HepG2 (cell line): ENCODE data around the gene ACE. TPM values are rescaled to one million over a fixed set of nuclear protein-coding genes. Genes with fewer than 3 reads are reported as not detected.

Source experiments
- ATAC-seq: fragments of 200-7000 bp; cut with Tn5 transposase; 3 replicates; pipeline ENCODE4 v1.9.1; 2020; ENCODE audit warnings: mild to moderate bottlenecking, moderate library complexity
- BruUV-seq: library from RNA; stranded (reverse); fragments of 400-500 nt; replicated peaks from 2 replicates; lab custom pipeline; 2021; lab: Mats Ljungman, UMichigan
- CTCF ChIA-PET: fragments of 300-600 bp; formaldehyde crosslinking; extraction: SDS; loops from one replicate; lab custom pipeline; 2021; ENCODE audit warnings: low total read pairs, inconsistent platforms, low intra/inter-chr PET ratio; lab: Yijun Ruan, JAX
- POLR2A ChIA-PET: fragments of 350-600 bp; sonication (Branson Sonifier 250); formaldehyde crosslinking; loops from one replicate; lab custom pipeline; 2020; ENCODE audit warnings: antibody characterized with exemption, inconsistent platforms; lab: Yijun Ruan, JAX
- DNase-seq: peaks from one replicate; pipeline ENCODE4 v3.0.0-alpha.2; 2015; ENCODE audit warnings: low spot score
- FAIRE-seq: peaks from 3 replicates; lab custom pipeline; 2011; peaks lifted over from hg19 to GRCh38; lab: Jason Lieb, UNC
- H2AFZ ChIP-seq: one replicate; pipeline ENCODE4 v1.6.1; 2011; ENCODE audit warnings: low read length, inconsistent platforms
- H3K27ac ChIP-seq: fragments of 300-600 bp; 3 replicates; pipeline ENCODE4 v1.8.0; 2011; ENCODE audit warnings: mixed run types, mild to moderate bottlenecking, mixed read lengths, low read length, inconsistent platforms; ENCODE audit not compliant: insufficient read depth; ENCODE audit errors: extremely low read length
- H3K27me3 ChIP-seq, 2 experiments: fragments of 200-600 bp in 1 of 2; 2 replicates in 1 of 2; 3 replicates in 1 of 2; pipeline versions ENCODE4 v1.6.0 to v1.8.0; 2011; ENCODE audit warnings: low read length in 2 of 2, mild to moderate bottlenecking in 2 of 2, moderate library complexity in 2 of 2, inconsistent platforms in 1 of 2; ENCODE audit not compliant: insufficient read depth in 2 of 2, control insufficient read depth in 1 of 2
- H3K36me3 ChIP-seq, 2 experiments: fragments of 200-600 bp in 1 of 2; replicated peaks in 1 of 2; 2 replicates in 1 of 2; 3 replicates in 1 of 2; pipeline versions ENCODE4 v1.5.1 to v1.8.0; 2011; ENCODE audit warnings: low read length in 2 of 2, inconsistent platforms in 1 of 2; ENCODE audit not compliant: insufficient read depth in 2 of 2, control insufficient read depth in 1 of 2
- H3K4me1 ChIP-seq: 2 replicates; pipeline ENCODE4 v1.5.1; 2012; ENCODE audit warnings: low read length, inconsistent platforms; ENCODE audit not compliant: insufficient read depth
- H3K4me2 ChIP-seq: 2 replicates; pipeline ENCODE4 v1.6.0; 2011; ENCODE audit warnings: low read depth, low read length, inconsistent platforms
- H3K4me3 ChIP-seq, 3 experiments: fragments of 200-600 bp in 1 of 3; sonication (generic), shearing (Covaris generic) in 1 of 3; replicated peaks in 1 of 3; 2 replicates each; pipeline ENCODE4 v1.5.1; 2011 to 2016; ENCODE audit warnings: low read length in 3 of 3, inconsistent platforms in 2 of 3, low read depth in 2 of 3, mild to moderate bottlenecking in 2 of 3, control low read depth in 1 of 3, mixed read lengths in 1 of 3; ENCODE audit not compliant: insufficient read depth in 1 of 3
- H3K79me2 ChIP-seq: one replicate; pipeline ENCODE4 v1.6.1; 2011; ENCODE audit warnings: low read length, inconsistent platforms; ENCODE audit not compliant: insufficient read depth
- H3K9ac ChIP-seq: 2 replicates; pipeline ENCODE4 v1.6.0; 2011; ENCODE audit warnings: mild to moderate bottlenecking, low read depth, low read length, inconsistent platforms; ENCODE audit not compliant: insufficient read depth
- H3K9me3 ChIP-seq: 2 replicates; pipeline ENCODE4 v1.5.1; 2012; ENCODE audit warnings: mild to moderate bottlenecking, low read length
- H4K20me1 ChIP-seq: 2 replicates; pipeline ENCODE4 v1.6.0; 2011; ENCODE audit warnings: inconsistent platforms, mild to moderate bottlenecking, low read length, moderate library complexity; ENCODE audit not compliant: insufficient read depth
- ATF7 ChIP-seq, 2 experiments: fragments of 450-650 bp in 1 of 2; sonication (generic) in 1 of 2; formaldehyde crosslinking in 1 of 2; IDR thresholded peaks; 2 replicates each; pipeline versions ENCODE4 v1.4.0 to v1.6.1; 2016 to 2020; ENCODE audit warnings: antibody characterized with exemption in 1 of 2, mild to moderate bottlenecking in 1 of 2, missing genetic modification reagents in 1 of 2
- CREB1 ChIP-seq, 2 experiments: fragments of 450-650 bp in 1 of 2; IDR thresholded peaks; 2 replicates each; pipeline ENCODE4 v1.6.1; 2016 to 2017; ENCODE audit warnings: control low read depth in 1 of 2, mild to moderate bottlenecking in 1 of 2, missing compliant biosample characterization in 1 of 2, missing genetic modification characterization in 1 of 2
- ELF3 ChIP-seq: IDR thresholded peaks from 2 replicates; pipeline ENCODE4 v1.6.1; 2016; ENCODE audit warnings: missing genetic modification reagents, missing compliant biosample characterization
- ZNF274 ChIP-seq: sonication (generic); formaldehyde crosslinking; IDR thresholded peaks from 2 replicates; pipeline ENCODE4 v1.5.1; 2020; ENCODE audit warnings: mild to moderate bottlenecking, missing genetic modification reagents
- ZNF558 ChIP-seq: sonication (generic); formaldehyde crosslinking; IDR thresholded peaks from 2 replicates; pipeline ENCODE4 v1.9.0; 2022; ENCODE audit warnings: mild to moderate bottlenecking, missing genetic modification reagents, borderline replicate concordance
- ZNF629 ChIP-seq: sonication (generic); formaldehyde crosslinking; conservative IDR thresholded peaks from 2 replicates; pipeline ENCODE4 v1.5.0; 2020; ENCODE audit warnings: missing genetic modification reagents
- WGBS: methylation state at CpG from one replicate; pipeline ENCODE4 v1.1.6; 2017; ENCODE audit warnings: low lambda C conversion rate; 5-methylcytosine and 5-hydroxymethylcytosine counted together
- in situ Hi-C: cut with HindIII; loops from 2 replicates; pipeline ENCODE4 v1.10.0; 2017; ENCODE audit warnings: low pct_unique_long_range_greater_than_20kb; ENCODE audit not compliant: extremely low pct_ligation_motif_present
- intact Hi-C: fragments of 100-400 bp; cut with micrococcal nuclease; formaldehyde crosslinking; loops from one replicate; pipeline ENCODE4 v1.10.0; 2022; ENCODE audit not compliant: unreplicated experiment
- polyA plus RNA-seq, 8 experiments: library from polyadenylated mRNA; depleted of rRNA in 3 of 8; stranded (reverse) in 7 of 8; unstranded in 1 of 8; fragments of >200 nt; fragmentation: Illumina TruSeq in 4 of 8; extraction: Trizol in 4 of 8; gene quantifications; 2 replicates each; pipeline versions ENCODE4 v1.2.1 to v1.2.3, GENCODE V29; 2011 to 2016; ENCODE audit warnings: low read depth in 4 of 8, missing spikeins in 1 of 8, mixed read lengths in 1 of 8; ENCODE audit not compliant: insufficient read depth in 1 of 8
- total RNA-seq, 5 experiments: library from RNA; depleted of rRNA; stranded (reverse); fragments of >200 nt; fragmentation: Illumina TruSeq; extraction: Trizol; gene quantifications; 2 replicates each; pipeline ENCODE4 v1.2.3, GENCODE V29; 2016; ENCODE audit warnings: low read depth in 1 of 5
- TF ChIP-seq, protein P1 (sequence below): sonication (generic); formaldehyde crosslinking; IDR thresholded peaks from 2 replicates; pipeline ENCODE4 v1.4.0; 2020; ENCODE audit warnings: missing genetic modification reagents

Gene ACE
- total and polyA plus RNA-seq, 2 of the 13 experiments (the other 11 are each of a cell fraction or from before 2014, with no cell fraction given): 0.08 to 0.13 TPM

GRCh38 chr17:63506627-63507026, 29.8 kb downstream of the ACE start:
- 30% methylated on average over 3 of the region's 3 CpGs for WGBS
- no TSS peak for BruUV-seq
- Histone ChIP-seq H4K20me1 (no peaks in the 10 kb centered on the region), H2AFZ (no peak overlapping the region), H3K9me3 (no peaks in the 10 kb centered on the region), H3K4me3 (no peak overlapping the region), H3K4me1 (peaks cover 11% of the 10 kb centered on the region), H3K27me3 (peaks cover 13 to 75% of the 10 kb centered on the region in 2 experiments; a peak in 4 of 5 replicates), H3K79me2 (no peaks in the 10 kb centered on the region), H3K9ac (no peak overlapping the region), H3K36me3 (no peaks in the 10 kb centered on the region), H3K27ac (no peak overlapping the region), H3K4me2 (no peak overlapping the region)
- peak; percentile 96 for TF ChIP-seq CREB1 (IDR thresholded peaks at IDR 0.05)
- no peak for TF ChIP-seq CREB1 (CRISPR knock-in tag; IDR thresholded peaks at IDR 0.05)
- TF ChIP-seq, protein P1, sequence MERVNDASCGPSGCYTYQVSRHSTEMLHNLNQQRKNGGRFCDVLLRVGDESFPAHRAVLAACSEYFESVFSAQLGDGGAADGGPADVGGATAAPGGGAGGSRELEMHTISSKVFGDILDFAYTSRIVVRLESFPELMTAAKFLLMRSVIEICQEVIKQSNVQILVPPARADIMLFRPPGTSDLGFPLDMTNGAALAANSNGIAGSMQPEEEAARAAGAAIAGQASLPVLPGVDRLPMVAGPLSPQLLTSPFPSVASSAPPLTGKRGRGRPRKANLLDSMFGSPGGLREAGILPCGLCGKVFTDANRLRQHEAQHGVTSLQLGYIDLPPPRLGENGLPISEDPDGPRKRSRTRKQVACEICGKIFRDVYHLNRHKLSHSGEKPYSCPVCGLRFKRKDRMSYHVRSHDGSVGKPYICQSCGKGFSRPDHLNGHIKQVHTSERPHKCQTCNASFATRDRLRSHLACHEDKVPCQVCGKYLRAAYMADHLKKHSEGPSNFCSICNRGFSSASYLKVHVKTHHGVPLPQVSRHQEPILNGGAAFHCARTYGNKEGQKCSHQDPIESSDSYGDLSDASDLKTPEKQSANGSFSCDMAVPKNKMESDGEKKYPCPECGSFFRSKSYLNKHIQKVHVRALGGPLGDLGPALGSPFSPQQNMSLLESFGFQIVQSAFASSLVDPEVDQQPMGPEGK (CRISPR knock-in tag): no peak
- no peak for TF ChIP-seq ZNF558 (CRISPR knock-in tag)
- no peak for TF ChIP-seq ELF3 (CRISPR knock-in tag)
- TF ChIP-seq ZNF274: no peak
- TF ChIP-seq ATF7 (IDR thresholded peaks at IDR 0.05): peak; percentile 38; the same call in 1 of the 2 replicates
- TF ChIP-seq ATF7 (CRISPR knock-in tag; IDR thresholded peaks at IDR 0.05): no peak
- peak; percentile 57; the same call in 1 of the 2 replicates for TF ChIP-seq ZNF629
- intact Hi-C loops: no loop called here
- ATAC-seq (no peak), FAIRE-seq (no peak), DNase-seq (no peak)
- in situ Hi-C loops: no loop called here
- ChIA-PET CTCF (no interaction called here), POLR2A (no interaction called here)
